Epithelial cell of proximal tubule (primary cell): ENCODE data around the gene SAMD14. TPM values are rescaled to one million over a fixed set of nuclear protein-coding genes. Genes with fewer than 3 reads are reported as not detected.

Source experiments
- DNase-seq: peaks from one replicate; pipeline ENCODE4 v3.0.0-alpha.2; 2011; ENCODE audit warnings: low read depth
- H3K4me3 ChIP-seq: 2 replicates; pipeline ENCODE4 v1.5.1; 2011; ENCODE audit warnings: low read depth, mild to moderate bottlenecking, low read length
- CTCF ChIP-seq: conservative IDR thresholded peaks from 2 replicates; pipeline ENCODE4 v1.5.1; 2012; ENCODE audit warnings: low read depth, mild to moderate bottlenecking, low read length
- total RNA-seq: library from RNA; depleted of rRNA; stranded (reverse); fragments of >200 nt; gene quantifications from 2 replicates; pipeline ENCODE4 v1.2.3, GENCODE V29; 2015

SAMD14 gene
- total RNA-seq, 1 donor from 2014 or later: 11.5 TPM

- TF ChIP-seq CTCF: no peak
- DNase-seq: no peak
- no peak overlapping the region for H3K4me3 ChIP-seq
Measured at GRCh38 chr17:50097926-50098325, 32.0 kb downstream of the SAMD14 start.

GRCh38 chr17:50097455-50097854, 32.5 kb downstream of the SAMD14 start:
- no peak overlapping the region for H3K4me3 ChIP-seq
- no peak for DNase-seq
- no peak for TF ChIP-seq CTCF

GRCh38 chr17:50096758-50097157, 33.2 kb downstream of the SAMD14 start:
- TF ChIP-seq CTCF: no peak
- no peak for DNase-seq
- no peak overlapping the region for H3K4me3 ChIP-seq

GRCh38 chr17:50096092-50096491, 33.9 kb downstream of the SAMD14 start:
- no peak for TF ChIP-seq CTCF
- no peak for DNase-seq
- H3K4me3 ChIP-seq: peak overlapping the region; percentile 69

GRCh38 chr17:50095626-50096037, 34.3 kb downstream of the SAMD14 start:
- TF ChIP-seq CTCF: no peak
- DNase-seq: no peak
- peak overlapping the region; percentile 69 for H3K4me3 ChIP-seq

GRCh38 chr17:50094753-50095619, 35.0 kb downstream of the SAMD14 start, which contains the start of gene PDK2:
PDK2 (plus strand) TSS chr17:50095351; CDS start chr17:50095436, 85 bp downstream.
- no peak for TF ChIP-seq CTCF
- peak within 1 kb of the TSS; percentile 69 for H3K4me3 ChIP-seq
- no peak for DNase-seq
